GM18951 (cell line): ENCODE data around the gene BRWD1.

Experiments used
- POLR2A ChIP-seq: IDR thresholded peaks from 4 replicates; pipeline ENCODE4 v1.6.1; 2011; ENCODE audit warnings: mild to moderate bottlenecking; ENCODE audit not compliant: insufficient read length, insufficient read depth; ENCODE audit errors: extremely low read depth
- in situ Hi-C: fragments of 300-500 bp; cut with MboI; formaldehyde crosslinking; loops from one replicate; pipeline ENCODE4 v1.12.0; 2022; ENCODE audit warnings: low sequenced_read_pairs, mixed read lengths, inconsistent platforms; ENCODE audit not compliant: unreplicated experiment

BRWD1 gene

DNA sequence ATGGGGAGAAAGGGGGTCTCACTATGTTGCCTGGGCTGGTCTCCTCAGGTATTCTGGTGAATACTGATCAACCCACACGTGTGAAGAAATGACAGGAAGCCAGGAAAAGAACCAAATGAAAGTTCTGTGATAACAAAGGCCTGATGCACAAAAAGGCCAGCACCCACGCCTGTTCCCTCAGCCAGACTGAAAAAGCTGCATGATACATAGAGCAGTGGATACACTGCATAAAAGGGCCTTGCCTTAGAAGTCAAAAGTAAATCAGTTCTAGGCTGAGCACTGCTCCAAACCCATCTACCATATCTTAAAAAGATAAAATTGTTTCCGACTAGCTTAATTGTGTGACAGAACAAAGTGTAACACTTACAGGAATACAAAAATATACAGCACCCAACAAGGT is 93.3 kb downstream of the BRWD1 start:
- in situ Hi-C loops = no loop called here
- no peak for TF ChIP-seq POLR2A

DNA sequence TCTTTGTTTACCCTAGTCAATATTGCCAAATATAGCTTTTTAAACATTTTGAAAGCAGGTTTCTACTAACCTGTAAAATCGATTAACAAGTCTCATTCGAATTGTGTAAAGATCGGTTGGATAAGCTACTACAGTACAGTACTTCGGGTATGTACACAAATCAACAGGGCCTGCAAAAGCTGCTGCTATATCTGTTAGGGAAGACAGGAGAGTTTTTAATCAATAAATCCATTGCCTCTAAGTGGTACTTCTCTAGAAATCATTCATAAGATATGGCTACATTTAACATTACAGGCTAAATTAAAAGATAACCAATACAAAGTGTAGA is 95.4 kb downstream of the BRWD1 start:
- in situ Hi-C loops = no loop called here
- TF ChIP-seq POLR2A = no peak

DNA sequence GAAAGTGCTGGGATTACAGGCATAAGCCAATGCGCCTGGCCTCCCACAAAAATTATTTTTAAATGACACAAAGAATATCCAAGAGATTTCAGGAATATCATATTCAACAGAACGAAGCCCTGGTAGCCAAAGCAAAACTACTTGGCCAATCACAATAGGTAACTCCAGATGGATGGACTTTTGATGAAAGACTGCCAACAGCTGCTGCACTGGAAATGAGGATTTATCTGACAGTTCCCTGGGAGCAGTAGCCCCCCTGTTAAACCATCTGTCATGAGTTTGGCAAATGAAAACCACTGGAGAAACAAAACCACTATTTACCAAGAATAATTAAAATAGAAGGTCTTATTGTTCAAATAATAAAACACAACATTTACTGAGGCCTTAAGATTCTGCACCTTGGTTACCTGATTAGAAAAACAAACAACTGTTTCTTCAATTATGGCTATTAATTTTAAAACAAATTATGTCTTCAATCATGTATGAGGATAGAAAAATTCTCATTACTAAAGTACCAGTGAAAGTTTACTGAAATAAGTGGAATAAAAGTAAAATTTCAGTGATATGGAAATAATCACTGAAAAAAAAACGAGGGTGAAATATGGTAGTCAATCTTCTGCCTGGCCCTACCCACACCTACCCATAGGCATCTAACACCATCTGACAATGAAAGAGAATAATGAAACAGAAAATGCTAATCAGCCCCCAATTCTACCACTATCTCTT is 95.9 kb downstream of the BRWD1 start:
- in situ Hi-C loops = no loop called here
- no peak for TF ChIP-seq POLR2A

DNA sequence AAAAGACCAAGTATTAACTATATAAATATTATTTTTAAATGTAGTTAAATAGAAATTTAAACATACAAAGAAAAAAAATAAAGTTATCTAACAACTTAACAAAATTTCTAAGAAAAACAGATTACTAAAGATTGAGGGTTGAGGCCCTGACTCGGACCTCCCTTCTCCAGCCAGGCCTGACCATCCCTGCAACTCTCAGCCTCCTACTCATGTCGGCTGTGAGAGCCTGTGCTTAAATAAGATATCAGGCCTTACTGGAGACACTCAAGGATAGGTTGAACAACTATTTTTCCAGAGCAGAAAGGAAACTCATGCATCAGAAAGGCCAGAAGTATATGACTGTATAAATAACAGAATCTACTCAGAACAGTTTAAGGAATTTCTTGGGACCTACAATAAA is 97.1 kb downstream of the BRWD1 start:
- in situ Hi-C loops = no loop called here
- no peak for TF ChIP-seq POLR2A

DNA sequence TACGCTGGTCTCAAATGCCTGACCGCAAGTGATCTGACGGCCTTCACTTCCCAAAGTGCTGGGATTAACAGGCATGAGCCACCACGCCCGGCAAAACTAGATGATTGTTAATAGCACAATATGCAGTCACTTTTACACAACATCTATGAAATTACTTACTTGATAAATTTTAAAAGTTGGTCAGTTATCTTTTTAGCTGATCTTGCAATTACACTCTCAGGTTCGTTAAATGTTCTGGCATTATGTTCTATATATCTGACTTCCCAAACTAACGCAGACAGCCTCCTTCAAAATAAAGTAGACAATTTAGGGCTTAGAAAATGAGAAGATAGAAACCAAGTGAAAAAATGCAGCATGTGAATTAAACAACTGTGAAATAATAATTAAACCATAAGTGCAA is 98.4 kb downstream of the BRWD1 start:
- no peak for TF ChIP-seq POLR2A
- in situ Hi-C loops = no loop called here

DNA sequence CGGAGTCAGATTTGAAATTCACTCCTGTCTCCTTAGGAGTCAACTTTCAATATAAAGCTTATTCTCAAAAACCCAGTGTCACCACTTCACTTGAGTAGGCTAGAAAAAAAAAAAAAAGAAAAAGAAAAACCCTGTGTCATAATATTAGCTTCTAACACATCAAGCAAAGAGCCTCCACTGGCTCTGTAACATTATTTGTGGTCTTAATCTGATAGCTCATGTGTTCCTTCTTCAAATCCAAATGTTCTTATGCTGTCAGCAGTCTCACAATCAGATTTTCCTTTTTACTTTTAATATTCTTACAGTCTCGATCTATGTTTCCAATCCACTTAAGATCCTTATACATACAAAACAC is 104.1 kb downstream of the BRWD1 start:
- in situ Hi-C loops = no loop called here
- no peak for TF ChIP-seq POLR2A

DNA sequence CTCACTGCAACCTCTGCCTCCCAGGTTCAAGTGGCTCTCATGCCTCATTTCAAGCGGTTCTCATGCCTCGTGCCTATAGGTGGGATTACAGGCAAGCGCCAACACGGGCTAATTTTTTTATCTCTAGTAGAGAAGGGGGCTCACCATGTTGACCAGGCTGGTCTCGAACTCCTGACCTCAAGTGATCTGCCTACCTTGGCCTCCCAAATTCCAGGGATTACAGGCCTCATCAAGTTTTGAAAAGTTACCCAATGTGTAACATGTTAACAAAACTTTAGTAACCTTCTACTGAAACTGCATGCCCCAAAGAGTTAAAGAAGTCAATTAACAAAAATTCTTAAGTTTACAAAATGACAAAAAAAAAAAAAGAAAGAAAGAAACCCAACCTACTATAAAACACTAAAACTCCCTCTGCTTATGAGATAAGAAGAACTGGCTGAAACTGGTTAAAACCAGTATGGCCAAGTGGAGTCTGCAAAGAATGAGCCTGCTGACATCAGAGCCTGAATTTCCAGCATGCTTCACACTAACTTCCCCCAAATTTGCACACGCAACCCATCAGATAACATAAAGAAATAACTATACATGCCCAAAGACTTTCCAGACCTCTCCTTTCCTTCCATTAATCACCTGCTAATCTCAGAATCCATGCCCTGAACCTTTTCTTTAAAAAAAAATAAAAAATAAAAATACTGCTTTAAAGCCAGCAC is 104.7 kb downstream of the BRWD1 start:
- in situ Hi-C loops = no loop called here
- TF ChIP-seq POLR2A = no peak

DNA sequence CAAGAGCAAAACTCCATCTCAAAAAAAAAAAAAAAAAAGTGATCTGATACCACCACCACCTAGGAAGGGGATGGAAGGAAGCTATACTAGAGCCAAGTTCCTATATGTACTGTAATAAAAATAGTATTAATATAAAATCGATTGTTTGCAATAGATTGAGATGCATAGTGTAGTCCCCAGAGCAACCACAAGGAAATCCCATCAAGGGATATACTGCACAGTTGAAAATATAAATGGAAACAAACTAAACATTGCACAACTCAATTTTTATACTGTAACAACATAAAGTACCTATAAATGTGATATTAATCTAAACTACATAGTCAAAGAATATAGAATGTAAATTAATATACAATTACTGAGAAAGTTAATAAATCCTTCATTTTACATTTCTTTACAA is 109.3 kb downstream of the BRWD1 start:
- TF ChIP-seq POLR2A = no peak
- in situ Hi-C loops = no loop called here

DNA sequence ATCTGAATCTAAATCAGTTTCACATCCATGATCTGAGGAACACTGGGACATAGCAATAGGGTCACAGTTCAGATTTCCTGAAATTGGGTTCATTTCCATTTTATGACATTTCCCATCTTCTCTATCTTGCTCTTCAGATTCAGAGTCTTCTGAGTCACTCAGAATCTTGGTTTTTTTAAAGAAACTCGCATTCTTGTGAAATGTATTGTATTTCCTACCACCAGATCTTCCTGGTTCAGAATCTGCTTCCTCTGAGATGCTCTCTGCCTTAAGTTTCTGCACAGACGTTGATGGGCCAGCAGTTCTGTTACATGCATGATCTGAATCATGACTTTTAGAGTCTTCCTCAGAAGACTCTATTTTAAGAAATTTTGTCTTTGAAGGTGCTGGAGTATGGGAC is 114.6 kb downstream of the BRWD1 start:
- in situ Hi-C loops = no loop called here
- TF ChIP-seq POLR2A = no peak

DNA sequence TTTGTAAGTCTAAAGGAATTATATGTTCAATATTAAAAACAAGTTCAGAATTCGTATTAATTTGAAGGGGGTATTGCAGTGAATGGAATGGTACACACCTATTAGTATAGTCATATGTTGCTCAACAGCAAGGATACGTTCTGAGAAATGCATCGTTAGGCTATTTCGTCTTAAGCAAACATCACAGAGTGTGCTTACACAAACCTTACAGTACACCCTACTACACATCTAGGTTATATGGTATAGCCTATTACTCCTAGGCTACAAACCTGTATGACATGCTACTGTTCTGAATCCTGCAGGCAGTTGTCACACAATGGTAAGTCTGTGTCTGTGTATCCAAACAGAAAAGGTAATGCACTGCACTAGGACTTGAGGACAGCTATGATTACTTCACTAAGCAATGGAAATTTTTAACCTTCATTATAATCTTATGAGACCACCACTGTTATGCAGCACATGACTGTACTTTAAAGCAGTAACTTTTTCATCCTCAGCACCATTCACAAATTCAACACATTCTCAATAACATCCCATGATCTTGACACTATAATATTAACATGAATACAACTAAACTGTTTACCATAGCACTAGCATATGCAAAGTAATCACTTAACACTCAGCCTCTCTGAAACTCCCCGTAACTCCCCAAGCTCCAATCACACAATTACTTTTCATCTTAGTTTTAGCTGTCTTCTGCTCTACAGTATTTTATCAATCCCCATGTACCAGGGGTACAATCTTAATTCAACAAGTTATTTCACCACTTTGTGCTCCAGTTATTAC is 115.8 kb downstream of the BRWD1 start:
- no peak for TF ChIP-seq POLR2A
- in situ Hi-C loops = no loop called here

DNA sequence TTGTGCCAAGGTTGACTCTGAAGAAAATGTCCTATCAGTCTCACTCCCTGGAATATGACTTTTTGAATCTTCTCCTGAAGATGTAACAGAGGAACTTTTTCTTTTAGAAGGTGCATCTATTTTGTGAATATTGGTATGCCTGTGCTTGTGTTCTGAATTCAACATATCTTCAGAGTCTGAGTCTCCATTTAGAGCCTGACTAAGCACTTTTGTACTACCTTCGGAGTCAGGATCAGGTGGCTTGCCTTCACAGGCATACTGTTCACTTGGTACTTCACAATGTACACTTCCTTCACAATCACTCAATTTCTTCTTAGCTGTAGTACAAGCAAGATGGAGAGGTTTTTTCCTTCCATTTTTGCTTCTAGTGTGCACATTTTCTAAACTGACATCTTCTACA is 116.6 kb downstream of the BRWD1 start:
- no peak for TF ChIP-seq POLR2A
- in situ Hi-C loops = no loop called here

DNA sequence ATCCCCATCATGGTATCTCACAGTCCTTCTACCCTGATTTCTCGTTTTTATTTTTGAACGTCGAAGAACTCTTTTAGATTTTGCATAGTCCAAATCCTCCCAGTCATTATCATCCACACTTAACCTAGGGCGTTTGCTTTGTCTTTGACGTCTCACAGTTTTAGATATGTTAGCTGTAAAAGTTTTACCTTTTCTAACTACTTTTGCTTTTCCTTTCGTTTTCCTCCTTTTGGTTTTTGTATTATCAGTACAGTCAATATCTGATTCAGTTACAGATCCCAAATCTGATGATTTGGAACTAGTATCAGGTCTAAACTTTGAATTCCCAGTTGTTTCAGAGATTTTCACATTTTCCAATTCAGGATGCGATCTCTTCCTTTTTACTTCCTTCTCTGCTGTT is 117.1 kb downstream of the BRWD1 start:
- no peak for TF ChIP-seq POLR2A
- in situ Hi-C loops = no loop called here

DNA sequence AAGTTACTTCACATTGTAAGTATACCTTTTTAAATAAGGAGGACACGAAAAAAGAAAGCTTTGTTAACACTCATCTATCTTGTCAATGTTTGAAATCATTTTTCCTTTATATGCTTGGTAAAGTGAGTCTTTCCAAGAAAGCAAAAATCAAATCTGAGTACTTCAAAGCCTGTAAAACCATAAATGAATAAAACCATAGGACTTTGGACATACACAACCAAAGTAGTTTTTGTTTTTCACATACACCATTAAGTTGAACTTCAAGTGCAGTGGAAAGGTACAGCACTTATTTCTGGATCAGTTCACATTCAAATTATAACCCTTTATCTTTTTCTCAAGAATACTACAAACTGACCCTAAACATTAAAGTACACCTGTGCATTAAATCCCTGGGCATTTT is 120.1 kb downstream of the BRWD1 start:
- no peak for TF ChIP-seq POLR2A
- in situ Hi-C loops = no loop called here
